ENCODE results near the gene ETNK2. TPM values are rescaled to one million over a fixed set of nuclear protein-coding genes. Genes with fewer than 3 reads are reported as not detected.

The ETNK2 gene
- polyA plus RNA-seq, 4 donors, result 12.4 to 26.5 (median 20.8) TPM

GRCh38 chr1:204149635-204150565 is 1.9 kb downstream of the ETNK2 start:
- DNase-seq (ENCODE audit: low read depth in 4 of 4, low spot score in 3 of 4), result no peak

GRCh38 chr1:204149107-204149506 is 2.7 kb downstream of the ETNK2 start:
- no peak for DNase-seq (ENCODE audit: low read depth in 4 of 4, low spot score in 3 of 4)

- no peak for DNase-seq (ENCODE audit: low read depth in 4 of 4, low spot score in 3 of 4)
These were observed 4.1 kb downstream of the ETNK2 start for GRCh38 chr1:204147406-204148383.

GRCh38 chr1:204146965-204147364 is 4.9 kb downstream of the ETNK2 start:
- no peak for DNase-seq (ENCODE audit: low read depth in 4 of 4, low spot score in 3 of 4)

GRCh38 chr1:204146309-204146708 is 5.5 kb downstream of the ETNK2 start:
- no peak for DNase-seq (ENCODE audit: low read depth in 4 of 4, low spot score in 3 of 4)

- no peak for DNase-seq (ENCODE audit: low read depth in 4 of 4, low spot score in 3 of 4)
These were observed 6.8 kb downstream of the ETNK2 start for GRCh38 chr1:204145033-204145504.

GRCh38 chr1:204143276-204144041 is 8.4 kb downstream of the ETNK2 start:
- DNase-seq (ENCODE audit: low read depth in 4 of 4, low spot score in 3 of 4), result no peak

GRCh38 chr1:204142032-204142974 is 9.5 kb downstream of the ETNK2 start:
- no peak for DNase-seq (ENCODE audit: low read depth in 4 of 4, low spot score in 3 of 4)

GRCh38 chr1:204141131-204141530 is 10.7 kb downstream of the ETNK2 start:
- no peak for DNase-seq (ENCODE audit: low read depth in 4 of 4, low spot score in 3 of 4)

- DNase-seq (ENCODE audit: low read depth in 4 of 4, low spot score in 3 of 4), result no peak
These were observed 11.9 kb downstream of the ETNK2 start for GRCh38 chr1:204139952-204140351.

GRCh38 chr1:204139088-204139487 is 12.8 kb downstream of the ETNK2 start:
- DNase-seq (ENCODE audit: low read depth in 4 of 4, low spot score in 3 of 4), result no peak

- DNase-seq (ENCODE audit: low read depth in 4 of 4, low spot score in 3 of 4), result no peak
These were observed 15.0 kb downstream of the ETNK2 start for GRCh38 chr1:204136814-204137213.

GRCh38 chr1:204134103-204134502 is 17.7 kb downstream of the ETNK2 start:
- DNase-seq (ENCODE audit: low read depth in 4 of 4, low spot score in 3 of 4), result no peak

- DNase-seq (ENCODE audit: low read depth in 4 of 4, low spot score in 3 of 4), result no peak
These were observed 19.1 kb downstream of the ETNK2 start for GRCh38 chr1:204132718-204133117.

GRCh38 chr1:204131978-204132377 is 19.9 kb downstream of the ETNK2 start:
- no peak for DNase-seq (ENCODE audit: low read depth in 4 of 4, low spot score in 3 of 4)

- no peak for DNase-seq (ENCODE audit: low read depth in 4 of 4, low spot score in 3 of 4)
These were observed 20.6 kb downstream of the ETNK2 start for GRCh38 chr1:204130981-204131892.

- DNase-seq (ENCODE audit: low read depth in 4 of 4, low spot score in 3 of 4), result no peak
These were observed 21.7 kb downstream of the ETNK2 start for GRCh38 chr1:204130178-204130577.

Data from left renal pelvis (tissue), 4 donors.